RWPE2 (cell line): Measurements from ENCODE around the gene NID1.

Experiments used
- ATAC-seq: fragments of 200-7000 bp; cut with Tn5 transposase; 3 replicates; pipeline ENCODE4 v1.9.1; 2021; ENCODE audit warnings: low read depth
- DNase-seq: peaks from one replicate; pipeline ENCODE4 v3.0.0-alpha.2; 2020; ENCODE audit warnings: low spot score
- H3K27ac ChIP-seq: fragments of 450-650 bp; 2 replicates; pipeline ENCODE4 v1.5.1; 2017; ENCODE audit warnings: mild to moderate bottlenecking; ENCODE audit not compliant: poor library complexity, severe bottlenecking
- H3K27me3 ChIP-seq: fragments of 250-450 bp; sonication (Bioruptor Pico); 2 replicates; pipeline ENCODE4 v1.5.1; 2021; ENCODE audit warnings: mild to moderate bottlenecking, moderate library complexity; ENCODE audit not compliant: insufficient read depth, poor library complexity, severe bottlenecking
- H3K36me3 ChIP-seq: fragments of 250-450 bp; sonication (Bioruptor Pico); 2 replicates; pipeline ENCODE4 v1.5.1; 2020; ENCODE audit warnings: low read depth, mild to moderate bottlenecking, moderate library complexity
- H3K4me1 ChIP-seq: fragments of 250-450 bp; sonication (Bioruptor Pico); 2 replicates; pipeline ENCODE4 v1.5.1; 2021; ENCODE audit warnings: mild to moderate bottlenecking, moderate library complexity; ENCODE audit not compliant: insufficient read depth, poor library complexity, severe bottlenecking
- H3K4me3 ChIP-seq: fragments of 250-450 bp; sonication (Bioruptor Pico); 2 replicates; pipeline ENCODE4 v1.5.1; 2021; ENCODE audit warnings: mild to moderate bottlenecking, moderate library complexity; ENCODE audit not compliant: severe bottlenecking
- H3K9me3 ChIP-seq: fragments of 250-450 bp; sonication (Bioruptor Pico); 2 replicates; pipeline ENCODE4 v1.5.1; 2021; ENCODE audit warnings: mild to moderate bottlenecking, moderate library complexity; ENCODE audit not compliant: severe bottlenecking
- TF ChIP-seq, protein P1 (sequence below): fragments of 450-650 bp; IDR thresholded peaks from one replicate; pipeline ENCODE4 v1.5.1; 2017; ENCODE audit warnings: mild to moderate bottlenecking, moderate library complexity; ENCODE audit not compliant: poor library complexity, severe bottlenecking

Gene NID1

DNA sequence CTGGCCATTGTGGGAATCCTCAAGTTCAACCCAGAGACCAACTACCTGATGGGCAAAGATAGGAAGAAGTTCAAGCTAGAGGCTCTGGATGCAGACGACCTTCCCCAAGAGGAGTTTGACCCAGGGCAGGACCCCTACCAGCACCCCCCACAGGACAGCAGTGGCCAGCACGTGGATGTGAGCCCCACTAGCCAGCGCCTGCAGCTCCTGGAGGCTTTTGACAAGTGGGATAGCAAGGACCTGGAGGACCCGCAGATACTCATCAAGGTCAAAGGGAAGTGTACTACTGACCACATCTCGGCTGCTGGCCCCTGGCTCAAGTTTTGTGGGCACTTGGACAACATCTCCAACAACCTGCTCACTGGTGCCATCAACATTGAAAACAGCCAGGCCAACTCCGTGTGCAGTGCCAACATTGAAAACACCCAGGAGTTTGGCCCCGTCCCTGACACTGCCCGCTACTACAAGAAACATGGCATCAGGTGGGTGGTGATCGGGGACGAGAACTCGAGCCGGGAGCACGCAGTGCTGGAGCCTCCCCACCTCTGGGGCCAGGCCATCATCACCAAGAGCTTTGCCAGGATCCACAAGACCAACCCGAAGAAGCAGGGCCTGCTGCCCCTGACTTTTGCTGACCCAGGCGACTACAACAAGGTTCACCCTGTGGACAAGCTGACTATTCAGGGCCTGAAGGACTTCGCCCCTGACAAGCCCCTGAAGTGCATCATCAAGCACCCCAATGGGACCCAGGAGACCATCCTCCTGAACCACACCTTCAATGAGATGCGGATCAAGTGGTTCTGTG, 46.8 kb upstream of the NID1 start:
- no peaks in the 10 kb centered on the region for H3K36me3 ChIP-seq
- H3K9me3 ChIP-seq: no peaks in the 10 kb centered on the region
- ATAC-seq (no peak), DNase-seq (no peak)
- TF ChIP-seq, protein P1, sequence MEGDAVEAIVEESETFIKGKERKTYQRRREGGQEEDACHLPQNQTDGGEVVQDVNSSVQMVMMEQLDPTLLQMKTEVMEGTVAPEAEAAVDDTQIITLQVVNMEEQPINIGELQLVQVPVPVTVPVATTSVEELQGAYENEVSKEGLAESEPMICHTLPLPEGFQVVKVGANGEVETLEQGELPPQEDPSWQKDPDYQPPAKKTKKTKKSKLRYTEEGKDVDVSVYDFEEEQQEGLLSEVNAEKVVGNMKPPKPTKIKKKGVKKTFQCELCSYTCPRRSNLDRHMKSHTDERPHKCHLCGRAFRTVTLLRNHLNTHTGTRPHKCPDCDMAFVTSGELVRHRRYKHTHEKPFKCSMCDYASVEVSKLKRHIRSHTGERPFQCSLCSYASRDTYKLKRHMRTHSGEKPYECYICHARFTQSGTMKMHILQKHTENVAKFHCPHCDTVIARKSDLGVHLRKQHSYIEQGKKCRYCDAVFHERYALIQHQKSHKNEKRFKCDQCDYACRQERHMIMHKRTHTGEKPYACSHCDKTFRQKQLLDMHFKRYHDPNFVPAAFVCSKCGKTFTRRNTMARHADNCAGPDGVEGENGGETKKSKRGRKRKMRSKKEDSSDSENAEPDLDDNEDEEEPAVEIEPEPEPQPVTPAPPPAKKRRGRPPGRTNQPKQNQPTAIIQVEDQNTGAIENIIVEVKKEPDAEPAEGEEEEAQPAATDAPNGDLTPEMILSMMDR: no peak
- no peak overlapping the region for H3K4me3 ChIP-seq
- H3K4me1 ChIP-seq: no peaks in the 10 kb centered on the region
- H3K27ac ChIP-seq: no peak overlapping the region
- H3K27me3 ChIP-seq: no peaks in the 10 kb centered on the region

DNA sequence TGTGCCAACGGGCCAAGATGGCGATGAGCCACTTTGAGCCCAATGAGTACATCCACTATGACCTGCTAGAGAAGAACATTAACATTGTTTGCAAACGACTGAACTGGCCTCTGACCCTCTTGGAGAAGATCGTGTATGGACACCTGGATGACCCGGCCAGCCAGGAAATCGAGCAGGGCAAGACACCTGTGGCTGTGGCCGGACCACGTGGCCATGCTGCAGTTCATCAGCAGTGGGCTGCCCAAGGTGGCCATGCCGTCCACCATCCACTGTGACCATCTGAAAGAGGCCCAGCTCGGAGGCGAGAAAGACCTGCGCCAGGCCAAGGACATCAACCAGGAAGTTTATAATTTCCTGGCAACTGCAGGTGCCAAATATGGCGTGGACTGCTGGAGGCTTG, 45.2 kb upstream of the NID1 start:
- Histone ChIP-seq H3K27me3 (no peaks in the 10 kb centered on the region), H3K27ac (no peak overlapping the region), H3K36me3 (no peaks in the 10 kb centered on the region), H3K4me3 (no peak overlapping the region), H3K4me1 (no peaks in the 10 kb centered on the region), H3K9me3 (no peaks in the 10 kb centered on the region)
- no peak for ATAC-seq
- DNase-seq: no peak
- TF ChIP-seq, protein P1: no peak

DNA sequence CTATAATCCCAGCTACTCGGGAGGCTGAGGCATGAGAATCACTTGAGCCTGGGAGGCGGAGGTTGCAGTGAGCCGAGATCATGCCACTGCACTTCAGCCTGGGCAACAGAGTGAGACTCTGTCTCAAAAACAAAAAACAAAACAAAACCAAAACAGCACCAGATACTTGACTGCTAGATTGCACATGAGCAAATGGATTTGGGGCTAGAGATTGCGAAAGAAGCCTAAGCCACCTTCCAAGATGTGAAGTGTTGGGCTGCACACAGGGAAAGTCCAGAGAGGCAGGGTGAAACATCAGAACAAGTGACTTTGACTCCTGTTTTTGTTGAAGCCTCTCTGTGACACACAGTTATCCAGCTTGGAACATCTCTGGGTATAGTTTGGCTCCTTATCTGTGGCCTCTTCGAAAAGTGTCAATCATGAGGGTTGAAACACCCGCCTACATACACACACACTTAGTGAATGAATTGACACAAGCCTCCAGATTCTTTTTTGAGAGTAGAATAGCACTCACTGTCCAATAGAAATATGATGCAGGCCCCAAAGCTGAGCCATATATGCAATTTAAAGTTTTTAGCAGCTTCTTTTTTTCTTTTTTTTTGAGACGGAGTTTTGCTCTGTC, 43.2 kb upstream of the NID1 start:
- Histone ChIP-seq H3K27me3 (no peaks in the 10 kb centered on the region), H3K36me3 (no peaks in the 10 kb centered on the region), H3K4me1 (no peaks in the 10 kb centered on the region), H3K4me3 (no peak overlapping the region), H3K9me3 (no peaks in the 10 kb centered on the region), H3K27ac (no peak overlapping the region)
- ATAC-seq: no peak
- TF ChIP-seq, protein P1: no peak
- DNase-seq: no peak

DNA sequence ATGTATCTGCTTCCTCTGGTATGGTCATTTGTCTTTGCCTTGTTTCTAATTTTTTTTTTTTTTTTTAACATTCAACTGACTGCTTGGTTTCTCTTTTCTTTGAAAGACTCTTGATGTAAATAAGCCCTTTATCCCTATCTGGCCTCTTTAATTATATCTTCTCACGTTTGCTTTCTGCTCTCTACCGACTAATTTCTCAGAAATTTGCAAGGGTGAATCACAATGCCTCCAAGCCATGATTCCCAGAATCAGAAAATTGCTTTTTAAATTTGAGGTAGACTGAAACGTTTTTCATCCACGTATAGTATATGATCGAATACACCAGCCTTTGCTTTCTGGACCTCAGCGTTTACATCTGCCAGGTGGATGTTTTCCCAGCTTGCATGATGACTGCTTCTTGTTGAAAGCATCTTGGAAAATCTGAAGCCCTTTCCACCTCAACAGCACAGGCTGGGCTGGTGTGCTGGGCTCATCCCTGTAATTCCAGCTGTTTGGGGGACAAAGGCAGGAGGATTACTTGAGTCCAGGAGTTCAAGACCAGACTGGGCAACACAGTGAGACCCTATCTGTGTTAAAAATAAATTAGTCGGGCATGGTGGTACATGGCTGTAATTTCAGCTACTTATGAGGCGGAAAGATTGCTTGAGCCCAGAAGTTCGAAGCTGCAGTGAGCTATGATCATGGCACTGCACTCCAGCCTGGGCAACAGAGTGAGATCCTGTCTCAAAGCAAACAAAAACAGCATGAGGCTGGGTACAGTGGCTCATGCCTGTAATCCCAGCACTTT, 42.4 kb upstream of the NID1 start:
- DNase-seq: no peak
- H3K4me3 ChIP-seq: no peak overlapping the region
- TF ChIP-seq, protein P1: no peak

More for the DNA sequence above, 42.4 kb upstream of the NID1 start:
- Histone ChIP-seq H3K27ac (no peak overlapping the region), H3K4me1 (no peaks in the 10 kb centered on the region), H3K9me3 (no peaks in the 10 kb centered on the region), H3K36me3 (no peaks in the 10 kb centered on the region), H3K27me3 (no peaks in the 10 kb centered on the region)
- ATAC-seq: no peak
